NT2/D1 (cell line): Measurements from ENCODE around the gene MGARP.
"Not testable (repeated sequence)": the region's sequence is repeated elsewhere in the genome, so short reads cannot be mapped to it uniquely, and the experiment has no call there.

Source experiments
- DNase-seq: peaks from one replicate; pipeline ENCODE4 v3.0.0-alpha.2; 2011; ENCODE audit warnings: low read depth, low spot score
- H3K27me3 ChIP-seq: 2 replicates; pipeline ENCODE4 v1.6.0; 2011; ENCODE audit warnings: mild to moderate bottlenecking; ENCODE audit not compliant: insufficient read length, insufficient read depth
- H3K36me3 ChIP-seq: 2 replicates; pipeline ENCODE4 v1.6.1; 2011; ENCODE audit warnings: mild to moderate bottlenecking, low read length, mixed read lengths; ENCODE audit not compliant: insufficient read depth, insufficient read length
- H3K4me1 ChIP-seq: 2 replicates; pipeline ENCODE4 v1.5.1; 2011; ENCODE audit not compliant: insufficient read depth, insufficient read length
- H3K4me3 ChIP-seq: 2 replicates; pipeline ENCODE4 v1.5.1; 2011; ENCODE audit warnings: low read depth; ENCODE audit not compliant: insufficient read length
- H3K9ac ChIP-seq: 2 replicates; pipeline ENCODE4 v1.6.0; 2011; ENCODE audit warnings: low read depth; ENCODE audit not compliant: insufficient read length
- H3K9me3 ChIP-seq: 2 replicates; pipeline ENCODE4 v1.5.1; 2011; ENCODE audit warnings: mild to moderate bottlenecking, low read length; ENCODE audit not compliant: insufficient read depth
- SUZ12 ChIP-seq: IDR thresholded peaks from 2 replicates; pipeline ENCODE4 v1.6.1; 2011; ENCODE audit not compliant: insufficient read length, insufficient read depth; ENCODE audit errors: extremely low read depth
- YY1 ChIP-seq: IDR thresholded peaks from 2 replicates; pipeline ENCODE4 v1.6.1; 2011; ENCODE audit not compliant: insufficient read length, insufficient read depth
- ZNF274 ChIP-seq: IDR thresholded peaks from 2 replicates; pipeline ENCODE4 v1.6.1; 2011; ENCODE audit warnings: mild to moderate bottlenecking, low read depth, low read length

MGARP gene

GRCh38 chr4:139279760-139280620 lies at the start of gene MGARP:
TSS of gene MGARP (minus strand) at chr4:139280225. CDS start at chr4:139280158, 67 bp downstream.
- DNase-seq, result no peak
- Histone ChIP-seq H3K9me3 (no peaks in the 10 kb centered on the region), H3K27me3 (peaks cover 44% of the 10 kb centered on the region), H3K4me3 (peak within 1 kb of the TSS; percentile 58), H3K9ac (peak within 1 kb of the TSS; percentile 76), H3K4me1 (no peaks in the 10 kb centered on the region), H3K36me3 (no peaks in the 10 kb centered on the region)
- TF ChIP-seq ZNF274 (no peak), YY1 (no peak), SUZ12 (no peak)

- no peaks in the 10 kb centered on the region for H3K4me1 ChIP-seq
- no peaks in the 10 kb centered on the region for H3K9me3 ChIP-seq
- H3K36me3 ChIP-seq, result peaks cover 13% of the 10 kb centered on the region
- no peak for DNase-seq
- no peak overlapping the region for H3K4me3 ChIP-seq
- H3K9ac ChIP-seq, result no peak overlapping the region
- TF ChIP-seq SUZ12 (no peak), ZNF274 (no peak), YY1 (no peak)
- H3K27me3 ChIP-seq, result no peaks in the 10 kb centered on the region
These were observed 49.7 kb upstream of the MGARP start for GRCh38 chr4:139329665-139330200.

GRCh38 chr4:139324620-139325019 lies 44.6 kb upstream of the MGARP start:
- H3K36me3 ChIP-seq, result peaks cover 3% of the 10 kb centered on the region
- no peaks in the 10 kb centered on the region for H3K27me3 ChIP-seq
- DNase-seq, result no peak
- no peak overlapping the region for H3K4me3 ChIP-seq
- no peak overlapping the region for H3K9ac ChIP-seq
- TF ChIP-seq YY1 (no peak), SUZ12 (no peak), ZNF274 (no peak)
- H3K9me3 ChIP-seq, result no peaks in the 10 kb centered on the region
- H3K4me1 ChIP-seq, result no peaks in the 10 kb centered on the region

GRCh38 chr4:139322541-139322940 lies 42.5 kb upstream of the MGARP start:
- not testable (repeated sequence) for H3K27me3 ChIP-seq, H3K9me3 ChIP-seq, H3K36me3 ChIP-seq, DNase-seq, H3K9ac ChIP-seq, H3K4me3 ChIP-seq, H3K4me1 ChIP-seq

- DNase-seq, H3K9ac ChIP-seq, H3K27me3 ChIP-seq, H3K4me1 ChIP-seq, H3K9me3 ChIP-seq, H3K4me3 ChIP-seq, H3K36me3 ChIP-seq: not testable (repeated sequence)
These were observed 42.0 kb upstream of the MGARP start for GRCh38 chr4:139322070-139322469.

GRCh38 chr4:139319571-139319970 lies 39.5 kb upstream of the MGARP start:
- TF ChIP-seq ZNF274 (no peak), YY1 (no peak)
- peaks cover 4% of the 10 kb centered on the region for H3K4me1 ChIP-seq
- no peaks in the 10 kb centered on the region for H3K36me3 ChIP-seq
- DNase-seq, result no peak
- H3K27me3 ChIP-seq, result no peaks in the 10 kb centered on the region
- H3K9ac ChIP-seq, result no peak overlapping the region
- H3K9me3 ChIP-seq, result no peaks in the 10 kb centered on the region
- H3K4me3 ChIP-seq, result no peak overlapping the region

- Histone ChIP-seq H3K36me3 (no peaks in the 10 kb centered on the region), H3K27me3 (no peaks in the 10 kb centered on the region), H3K4me3 (no peak overlapping the region), H3K9ac (no peak overlapping the region), H3K9me3 (no peaks in the 10 kb centered on the region), H3K4me1 (peaks cover 4% of the 10 kb centered on the region)
- DNase-seq, result no peak
- TF ChIP-seq YY1 (no peak), SUZ12 (no peak), ZNF274 (no peak)
These were observed 37.6 kb upstream of the MGARP start for GRCh38 chr4:139317635-139318034.

GRCh38 chr4:139316733-139317132 lies 36.7 kb upstream of the MGARP start:
- no peak overlapping the region for H3K9ac ChIP-seq
- H3K4me3 ChIP-seq, result no peak overlapping the region
- no peaks in the 10 kb centered on the region for H3K9me3 ChIP-seq
- H3K27me3 ChIP-seq, result no peaks in the 10 kb centered on the region
- DNase-seq, result no peak
- H3K4me1 ChIP-seq, result peaks cover 4% of the 10 kb centered on the region
- no peaks in the 10 kb centered on the region for H3K36me3 ChIP-seq
- no peak for TF ChIP-seq SUZ12
- TF ChIP-seq YY1, result no peak
- no peak for TF ChIP-seq ZNF274
